OCI-LY3 (cell line): Measurements from ENCODE around the gene ANKDD1A.

Experiments used
- H2AFZ ChIP-seq: fragments of 200-600, 300-600 bp; shearing (Covaris generic); 2 replicates; pipeline ENCODE4 v1.6.0; 2014; ENCODE audit warnings: antibody characterized with exemption, low read depth, low read length
- H3K27ac ChIP-seq: fragments of 200-600, 300-600 bp; sonication (generic); 2 replicates; pipeline ENCODE4 v1.5.1; 2014; ENCODE audit warnings: mild to moderate bottlenecking, low read length, moderate library complexity, mixed read lengths
- H3K27me3 ChIP-seq: fragments of 200-600, 300-600 bp; sonication (generic); 2 replicates; pipeline ENCODE4 v1.6.1; 2014; ENCODE audit warnings: low read depth, low read length, mixed read lengths
- H3K36me3 ChIP-seq: fragments of 200-600, 300-600 bp; sonication (generic); replicated peaks from 2 replicates; pipeline ENCODE3; 2014; ENCODE audit warnings: low read depth, low read length, mixed read lengths
- H3K4me1 ChIP-seq: fragments of 300-600, 200-600 bp; sonication (generic); 2 replicates; pipeline ENCODE4 v1.6.1; 2014; ENCODE audit warnings: low read length, mixed read lengths
- H3K4me2 ChIP-seq: fragments of 200-600, 300-600 bp; sonication (generic); 2 replicates; pipeline ENCODE4 v1.6.1; 2014; ENCODE audit warnings: low read length, mixed read lengths
- H3K4me3 ChIP-seq: fragments of 300-600, 200-600 bp; sonication (generic); 2 replicates; pipeline ENCODE4 v1.5.1; 2014; ENCODE audit warnings: antibody characterized with exemption, mild to moderate bottlenecking, low read length, moderate library complexity
- H3K79me2 ChIP-seq: fragments of 300-600, 200-600 bp; shearing (Covaris generic); 2 replicates; pipeline ENCODE4 v1.6.1; 2014; ENCODE audit warnings: mild to moderate bottlenecking, low read length, mixed read lengths
- H3K9ac ChIP-seq: fragments of 300-600, 200-600 bp; shearing (Covaris generic); 2 replicates; pipeline ENCODE4 v1.6.0; 2014; ENCODE audit warnings: mild to moderate bottlenecking, low read length, moderate library complexity
- H3K9me3 ChIP-seq: fragments of 200-600, 300-600 bp; shearing (Covaris generic); 2 replicates; pipeline ENCODE4 v1.6.1; 2014; ENCODE audit warnings: low read length, mixed read lengths; ENCODE audit not compliant: insufficient read depth
- H4K20me1 ChIP-seq: fragments of 200-600, 300-600 bp; sonication (generic); 2 replicates; pipeline ENCODE4 v1.6.1; 2016; ENCODE audit warnings: low read length, mixed read lengths; ENCODE audit not compliant: insufficient read depth
- EZH2phosphoT487 ChIP-seq: fragments of 200-600 bp; shearing (Covaris generic); IDR thresholded peaks from 2 replicates; pipeline ENCODE4 v1.6.1; 2018; ENCODE audit warnings: antibody characterized with exemption, mixed run types, low read depth
- TF ChIP-seq, protein P1 (sequence below): fragments of 200-600, 300-600 bp; sonication (generic); IDR thresholded peaks from 2 replicates; pipeline ENCODE4 v1.5.1; 2014; ENCODE audit warnings: antibody characterized with exemption, low read length, low read depth

Gene ANKDD1A

DNA sequence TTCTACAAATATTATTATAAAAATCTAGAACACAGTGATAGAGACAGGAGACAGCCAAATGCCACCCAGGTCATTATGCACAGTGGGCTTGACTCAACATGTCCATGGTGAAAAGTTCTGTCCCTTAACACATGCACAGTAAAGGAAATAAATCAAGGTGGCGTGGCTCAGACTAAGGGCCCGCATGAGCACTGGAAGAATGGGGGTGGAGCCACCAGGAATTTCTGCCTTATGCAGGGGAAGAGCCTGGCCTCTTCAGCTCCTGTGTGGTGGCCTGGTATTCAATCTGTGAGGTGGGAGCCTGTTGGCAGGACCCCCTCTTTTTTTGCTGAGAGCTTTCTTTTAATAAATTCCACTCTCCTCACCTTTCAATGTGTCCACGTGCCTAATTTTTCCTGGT is 95.2 kb downstream of the ANKDD1A start:
- no peak overlapping the region for H3K4me3 ChIP-seq
- no peaks in the 10 kb centered on the region for H3K27me3 ChIP-seq
- no peaks in the 10 kb centered on the region for H3K79me2 ChIP-seq
- TF ChIP-seq, protein P1, sequence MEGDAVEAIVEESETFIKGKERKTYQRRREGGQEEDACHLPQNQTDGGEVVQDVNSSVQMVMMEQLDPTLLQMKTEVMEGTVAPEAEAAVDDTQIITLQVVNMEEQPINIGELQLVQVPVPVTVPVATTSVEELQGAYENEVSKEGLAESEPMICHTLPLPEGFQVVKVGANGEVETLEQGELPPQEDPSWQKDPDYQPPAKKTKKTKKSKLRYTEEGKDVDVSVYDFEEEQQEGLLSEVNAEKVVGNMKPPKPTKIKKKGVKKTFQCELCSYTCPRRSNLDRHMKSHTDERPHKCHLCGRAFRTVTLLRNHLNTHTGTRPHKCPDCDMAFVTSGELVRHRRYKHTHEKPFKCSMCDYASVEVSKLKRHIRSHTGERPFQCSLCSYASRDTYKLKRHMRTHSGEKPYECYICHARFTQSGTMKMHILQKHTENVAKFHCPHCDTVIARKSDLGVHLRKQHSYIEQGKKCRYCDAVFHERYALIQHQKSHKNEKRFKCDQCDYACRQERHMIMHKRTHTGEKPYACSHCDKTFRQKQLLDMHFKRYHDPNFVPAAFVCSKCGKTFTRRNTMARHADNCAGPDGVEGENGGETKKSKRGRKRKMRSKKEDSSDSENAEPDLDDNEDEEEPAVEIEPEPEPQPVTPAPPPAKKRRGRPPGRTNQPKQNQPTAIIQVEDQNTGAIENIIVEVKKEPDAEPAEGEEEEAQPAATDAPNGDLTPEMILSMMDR: no peak
- TF ChIP-seq EZH2phosphoT487: no peak
- H3K9ac ChIP-seq: no peak overlapping the region
- H4K20me1 ChIP-seq: no peaks in the 10 kb centered on the region
- no peak overlapping the region for H2AFZ ChIP-seq
- H3K4me2 ChIP-seq: no peak overlapping the region
- no peaks in the 10 kb centered on the region for H3K4me1 ChIP-seq
- H3K9me3 ChIP-seq: no peaks in the 10 kb centered on the region
- H3K36me3 ChIP-seq: peaks cover 13% of the 10 kb centered on the region
- H3K27ac ChIP-seq: no peak overlapping the region
